NCI-H2107 treated with DMSO at 0.1 percent for 48 hours (cell line): ENCODE measurements around the gene TSPAN9.

Experiments
- DNase-seq: peaks from one replicate; lab custom pipeline; 2025; ENCODE audit not compliant: unreplicated experiment; lab: John Stamatoyannopoulos, UW

TSPAN9 gene

DNA sequence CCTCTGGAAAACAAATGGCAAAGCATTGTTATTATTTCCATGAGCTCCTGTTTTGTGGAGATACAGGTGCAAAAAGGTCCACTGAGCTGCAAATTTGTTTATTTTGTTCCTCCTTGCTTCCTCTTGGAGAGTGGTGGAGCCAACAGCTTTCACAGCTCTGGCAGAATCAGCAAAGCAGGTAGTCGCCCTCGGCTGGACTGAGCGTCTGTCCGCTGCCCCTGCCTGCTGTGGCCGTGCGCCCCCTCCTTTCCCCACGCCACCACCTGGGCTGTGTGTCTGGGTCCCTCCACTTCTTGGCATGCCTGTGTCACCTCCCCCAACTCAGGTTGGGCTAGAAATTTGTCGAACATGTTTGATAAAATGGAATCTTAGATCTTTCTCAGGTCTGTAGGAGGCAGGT, 188.2 kb downstream of the TSPAN9 start:
- no peak for DNase-seq

DNA sequence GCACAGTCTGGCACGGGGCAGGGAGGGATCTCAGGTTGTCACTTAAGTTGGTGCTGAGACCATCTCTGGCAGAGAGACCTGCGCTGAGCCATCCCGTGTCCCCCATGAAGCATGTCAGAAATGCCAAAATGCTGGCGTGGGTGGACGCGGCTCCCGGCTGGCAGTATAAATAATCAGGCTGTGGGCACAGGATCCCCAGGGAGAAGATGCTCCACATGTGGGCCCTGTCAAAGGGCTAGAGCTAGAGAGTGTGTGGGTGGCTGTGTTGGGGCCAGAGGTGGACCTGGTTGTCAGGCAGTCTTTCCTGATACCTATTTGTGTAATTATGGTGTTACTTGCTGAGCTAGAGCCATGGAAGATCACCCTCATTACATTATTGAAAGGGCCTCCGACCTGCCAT, 189.5 kb downstream of the TSPAN9 start:
- no peak for DNase-seq

DNA sequence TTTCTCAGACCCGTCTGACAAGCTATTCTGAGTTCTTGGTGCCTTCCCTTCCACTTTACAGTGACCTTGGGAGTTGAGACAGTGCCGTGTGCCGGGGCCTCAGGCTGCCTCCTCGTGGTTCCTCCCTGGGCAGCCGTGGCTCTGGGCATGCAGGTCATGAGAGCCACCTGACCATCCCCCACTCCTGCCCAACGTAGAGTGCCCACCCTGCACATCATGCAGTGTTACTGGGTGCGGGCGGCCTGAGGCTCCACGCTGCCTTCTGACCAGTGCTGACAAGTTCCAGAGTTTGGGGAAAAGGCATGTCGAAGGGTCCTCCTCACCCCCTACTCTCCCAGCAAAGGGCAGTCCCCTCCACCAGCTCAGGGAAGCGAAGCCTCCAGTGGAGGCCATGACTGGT, 190.5 kb downstream of the TSPAN9 start:
- no peak for DNase-seq

DNA sequence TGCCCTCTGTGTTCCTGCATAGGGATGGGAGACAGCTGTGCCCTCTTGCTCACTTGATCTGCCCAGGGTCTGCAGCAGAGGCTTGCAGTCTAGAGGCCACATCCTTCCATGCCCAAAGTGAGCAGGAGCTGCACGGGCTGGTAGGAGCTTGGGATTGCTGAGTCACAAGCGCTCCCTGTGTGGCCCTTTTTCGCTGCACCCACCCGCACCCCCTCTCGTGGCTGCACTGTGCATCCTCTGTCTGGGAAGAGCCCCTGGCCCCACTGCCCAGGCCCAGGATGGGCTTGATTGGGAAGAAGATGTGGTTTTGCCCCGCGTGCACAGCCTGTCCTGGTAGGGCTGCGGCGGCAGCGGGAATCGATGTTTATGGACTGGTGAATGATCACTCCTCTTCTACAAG, 192.4 kb downstream of the TSPAN9 start:
- no peak for DNase-seq

DNA sequence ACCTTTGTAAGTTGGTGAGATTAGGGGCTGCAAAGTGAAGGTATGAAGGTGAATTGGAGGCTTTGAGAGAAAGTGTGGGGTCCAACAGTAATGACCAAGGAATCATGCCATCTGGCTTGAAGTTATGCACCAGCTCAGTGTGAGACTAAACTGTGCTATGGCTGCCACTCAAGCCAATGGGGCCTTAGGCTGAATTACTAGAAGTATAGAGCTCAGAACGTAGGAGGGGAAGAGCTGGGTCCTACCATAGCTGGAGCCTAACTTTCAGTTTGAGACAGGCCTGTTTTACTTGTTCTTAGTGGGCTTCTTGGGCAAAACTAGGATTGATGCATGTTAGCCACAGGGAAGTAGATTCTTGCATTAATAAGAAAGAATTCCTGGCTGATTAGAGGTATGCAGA, 194.0 kb downstream of the TSPAN9 start:
- DNase-seq, result no peak

DNA sequence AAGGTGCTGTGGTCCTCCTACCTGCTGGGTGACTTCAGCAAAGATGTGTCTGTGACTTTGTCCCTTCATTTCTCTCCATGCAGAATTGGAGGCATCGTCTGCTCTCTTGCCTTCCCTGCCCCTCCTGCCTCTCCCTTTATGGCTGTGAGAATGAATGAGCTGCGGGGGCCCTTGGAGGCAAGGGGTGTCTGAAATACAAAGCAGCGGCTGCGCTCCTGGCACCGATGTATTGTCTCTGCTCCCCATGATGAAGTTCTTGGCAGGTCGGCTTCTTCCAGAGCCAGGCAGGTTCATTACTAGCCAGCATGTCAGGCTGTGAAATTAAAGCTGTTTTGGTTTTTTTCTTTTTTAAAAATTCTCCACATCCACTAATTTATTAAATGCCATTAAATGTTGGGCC, 194.5 kb downstream of the TSPAN9 start:
- DNase-seq, result no peak

DNA sequence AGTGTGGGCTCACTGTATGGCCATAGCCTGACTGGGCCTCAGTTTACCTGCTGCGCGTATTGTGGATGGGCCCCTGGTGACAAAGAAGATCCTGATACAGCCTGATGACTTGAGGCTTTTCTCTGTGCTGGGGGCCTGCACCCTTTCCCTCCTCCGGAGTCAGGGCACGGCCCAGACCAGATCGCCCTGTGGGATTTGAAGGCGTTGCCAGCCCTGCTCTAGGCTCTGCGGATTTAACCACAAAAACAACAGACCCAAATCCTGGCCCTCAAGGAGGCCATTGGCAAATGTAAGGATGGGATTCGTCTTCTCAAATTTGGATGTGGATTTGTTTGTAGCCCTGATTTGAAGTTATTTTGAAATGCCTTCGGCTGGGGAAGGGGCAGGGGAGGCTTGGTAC, 195.8 kb downstream of the TSPAN9 start:
- no peak for DNase-seq

DNA sequence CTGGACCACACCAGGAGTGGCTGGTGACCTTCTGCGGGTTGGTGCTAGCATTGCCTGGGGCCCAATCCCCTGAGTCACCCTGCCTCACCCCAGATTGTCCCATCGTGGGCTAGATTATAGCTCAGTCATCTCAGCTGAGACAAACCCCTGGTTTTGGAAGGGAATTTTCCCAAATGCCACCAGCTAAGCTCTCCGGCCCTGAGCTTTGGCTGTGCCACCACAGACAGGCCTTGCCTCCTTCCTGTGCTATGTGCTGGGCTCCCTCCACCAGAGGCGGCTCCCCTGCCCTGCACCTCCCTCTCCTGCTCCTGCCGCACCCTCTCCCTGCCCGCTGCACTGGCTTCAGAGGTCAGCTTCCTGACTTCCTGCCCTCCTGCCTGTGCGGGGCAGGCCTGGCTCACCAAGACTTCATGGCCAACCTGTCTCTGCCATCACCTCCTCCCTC, 196.3 kb downstream of the TSPAN9 start:
- DNase-seq, result no peak

DNA sequence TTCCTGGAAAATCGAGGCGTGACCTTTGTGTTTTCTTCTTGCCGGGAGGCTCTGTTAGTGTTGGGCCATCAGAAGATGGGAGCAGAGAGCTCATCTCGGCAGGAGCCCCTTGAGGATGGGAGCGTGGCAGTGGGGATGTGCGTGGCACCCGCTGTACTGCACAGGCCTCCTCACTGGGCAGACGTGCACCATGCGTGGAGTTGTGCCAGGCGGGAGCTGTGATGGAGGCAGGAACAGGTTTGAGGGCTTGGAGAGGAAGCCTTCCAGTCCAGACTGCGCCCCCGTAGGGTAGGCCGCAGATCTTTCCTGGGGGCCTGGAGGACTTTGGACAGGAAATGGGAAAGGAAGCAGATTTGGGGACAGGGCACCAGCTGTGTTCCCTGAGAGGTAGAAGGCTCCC, 197.5 kb downstream of the TSPAN9 start:
- DNase-seq, result no peak

DNA sequence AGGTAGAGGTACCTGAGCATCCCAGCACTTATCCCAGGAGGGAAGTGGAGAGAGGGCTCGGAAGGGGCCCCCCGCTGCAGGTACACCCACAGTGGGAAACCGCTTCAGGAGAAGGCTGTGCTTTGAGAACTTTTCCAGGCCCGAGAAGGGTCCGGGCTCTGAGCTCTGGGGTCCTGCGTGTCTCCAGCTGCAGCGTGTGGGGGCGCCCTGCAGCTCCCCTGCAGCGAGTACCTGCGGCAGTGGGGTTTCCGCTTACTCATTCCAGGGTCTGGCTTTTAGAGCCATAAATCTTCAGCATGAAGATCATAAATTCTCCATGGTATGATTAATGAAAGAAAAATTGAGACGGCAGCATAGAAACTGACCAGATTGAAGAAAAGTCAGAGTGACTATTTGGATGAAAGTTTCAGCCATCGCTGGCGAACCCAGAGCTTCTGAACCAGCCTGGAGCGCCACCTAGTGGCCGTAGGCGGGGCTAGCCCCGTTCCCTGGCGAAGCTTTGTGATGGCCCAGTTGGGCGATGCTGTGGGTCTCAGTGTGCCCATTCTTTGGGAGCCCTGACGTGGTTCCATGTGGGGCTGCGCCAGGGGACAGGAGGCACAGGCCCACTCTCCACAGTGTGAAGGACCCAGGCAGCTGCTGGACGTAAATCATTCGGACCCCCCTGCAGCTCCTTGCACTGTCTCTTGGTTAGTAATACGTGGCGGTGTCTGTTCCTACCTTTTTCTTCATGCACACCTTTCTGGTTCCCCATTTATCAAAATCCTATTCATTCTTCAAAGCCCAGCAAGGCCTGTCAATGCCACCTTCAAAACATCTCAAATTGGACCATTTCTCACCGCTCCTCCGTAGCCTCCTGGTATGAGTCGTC, 198.2 kb downstream of the TSPAN9 start:
- DNase-seq, result peak; percentile 31

DNA sequence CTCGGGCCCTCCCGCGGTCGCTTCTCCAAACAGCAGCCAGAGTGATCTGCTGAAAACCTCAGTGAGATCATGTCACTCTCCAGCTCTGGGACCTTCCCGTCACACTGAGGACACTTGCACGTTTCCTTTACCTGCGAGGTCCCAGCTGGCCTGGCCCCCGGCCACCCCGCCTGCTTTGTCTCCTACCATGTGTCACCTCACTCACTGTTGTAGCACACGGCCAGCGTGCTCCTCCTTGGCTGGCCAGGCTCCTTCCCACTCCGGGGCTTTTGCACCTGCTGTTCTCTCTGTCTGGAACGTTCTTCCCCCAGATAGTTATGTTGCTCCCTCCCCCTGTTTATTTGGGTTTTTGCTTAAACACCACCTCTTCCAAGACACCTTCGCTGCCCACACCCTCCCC, 199.0 kb downstream of the TSPAN9 start:
- no peak for DNase-seq

DNA sequence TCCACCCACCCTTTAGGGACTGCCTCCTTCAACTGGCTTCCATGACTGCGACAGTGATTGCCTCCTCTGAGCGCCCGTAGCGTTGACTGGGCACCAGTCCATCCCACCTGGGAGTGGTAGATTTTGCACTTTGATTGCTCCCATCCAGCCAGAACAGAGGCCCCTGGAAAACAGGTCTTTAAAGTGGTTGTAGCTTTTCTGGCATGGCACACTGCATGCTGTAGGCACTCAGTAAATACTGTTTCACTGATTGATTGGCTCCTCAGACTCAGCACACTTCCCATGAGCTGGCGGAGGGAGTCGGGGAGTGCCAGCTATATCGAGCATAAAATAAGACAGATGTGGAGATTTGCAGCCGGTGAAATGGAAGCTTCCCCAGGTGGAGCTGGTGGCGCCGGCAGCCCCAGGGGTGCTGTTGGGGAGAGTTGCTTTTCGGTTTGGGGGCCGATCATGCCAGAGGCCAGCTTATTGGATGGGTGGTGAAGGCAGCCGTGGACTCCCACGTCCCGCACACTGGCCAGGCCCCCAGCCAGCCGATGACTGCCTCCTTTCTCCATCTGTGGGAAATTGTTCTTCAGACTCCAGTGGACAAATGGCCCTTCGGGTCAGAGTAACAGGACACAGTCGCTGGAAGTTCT, 200.2 kb downstream of the TSPAN9 start:
- DNase-seq, result no peak

DNA sequence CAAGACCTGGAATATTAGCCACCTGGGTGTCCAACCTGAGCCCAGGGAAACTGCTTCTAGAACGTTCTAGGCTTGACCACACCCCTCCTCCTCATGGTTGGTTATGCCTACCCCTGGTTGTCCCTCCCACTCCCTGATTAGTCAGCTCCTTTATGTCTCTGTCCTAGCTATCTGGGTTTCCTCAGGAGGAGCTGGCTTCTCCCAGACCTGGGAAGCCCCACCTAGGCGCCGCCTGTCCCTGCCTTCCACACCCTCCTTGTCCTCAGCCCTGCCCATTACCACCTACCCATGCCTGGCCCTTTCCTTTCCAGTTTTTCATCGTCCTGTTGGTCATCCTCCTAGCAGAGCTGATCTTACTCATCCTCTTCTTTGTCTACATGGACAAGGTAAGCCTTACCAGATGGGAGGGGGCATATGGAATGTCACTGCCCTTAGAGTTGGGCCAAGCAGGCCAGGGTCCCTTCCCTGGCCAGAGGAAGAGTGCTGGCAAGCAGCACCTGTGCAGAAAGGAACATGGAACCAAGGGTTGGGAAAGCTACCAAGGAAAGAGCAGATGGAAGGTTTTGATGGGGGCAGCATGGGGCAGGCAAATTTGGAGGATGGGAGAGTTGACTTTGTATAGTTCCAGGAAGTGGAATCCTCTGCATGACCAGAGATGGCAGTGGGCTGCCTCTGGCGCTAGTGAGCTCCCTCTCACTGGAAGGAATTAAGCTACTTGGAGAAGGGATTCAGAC, 201.7 kb downstream of the TSPAN9 start:
- DNase-seq, result no peak

DNA sequence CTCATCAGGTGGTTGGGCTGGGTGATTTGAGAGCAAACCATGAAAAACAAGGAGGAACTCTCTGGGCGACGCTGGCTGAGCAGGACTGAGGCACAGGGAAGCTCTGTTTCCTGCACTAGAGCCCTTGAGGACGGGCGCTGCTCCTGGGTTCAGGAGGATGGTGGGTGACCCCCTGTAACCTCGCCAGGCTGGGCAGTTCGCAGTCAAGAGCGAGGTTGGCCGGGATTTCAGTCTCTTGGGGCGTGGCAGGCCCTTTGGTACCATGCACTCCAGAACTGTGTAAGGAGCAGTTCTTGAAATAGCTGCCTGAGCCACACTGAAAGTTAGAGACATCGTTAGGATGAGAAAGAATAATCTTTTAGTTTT, 202.2 kb downstream of the TSPAN9 start:
- DNase-seq, result no peak

DNA sequence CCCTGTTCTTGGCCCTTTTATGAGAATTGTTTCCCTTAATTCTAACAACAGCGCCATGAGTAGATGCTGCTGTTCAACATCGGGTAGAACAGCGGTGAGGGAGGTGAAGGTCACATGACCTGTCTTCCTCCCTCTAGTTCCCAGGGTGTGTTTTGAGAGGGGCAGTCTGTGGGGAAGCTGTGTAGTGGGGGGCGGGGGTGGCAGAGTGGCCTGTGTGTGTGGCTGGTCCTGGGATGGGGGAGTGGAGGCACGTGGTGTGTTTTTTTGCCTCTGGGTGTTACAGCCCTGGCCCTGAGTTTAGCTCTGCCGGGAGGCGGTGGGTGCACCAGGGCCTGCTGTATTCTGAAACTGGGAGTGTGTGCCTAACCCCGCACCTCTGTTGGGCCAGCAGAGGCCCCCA, 202.7 kb downstream of the TSPAN9 start:
- no peak for DNase-seq

DNA sequence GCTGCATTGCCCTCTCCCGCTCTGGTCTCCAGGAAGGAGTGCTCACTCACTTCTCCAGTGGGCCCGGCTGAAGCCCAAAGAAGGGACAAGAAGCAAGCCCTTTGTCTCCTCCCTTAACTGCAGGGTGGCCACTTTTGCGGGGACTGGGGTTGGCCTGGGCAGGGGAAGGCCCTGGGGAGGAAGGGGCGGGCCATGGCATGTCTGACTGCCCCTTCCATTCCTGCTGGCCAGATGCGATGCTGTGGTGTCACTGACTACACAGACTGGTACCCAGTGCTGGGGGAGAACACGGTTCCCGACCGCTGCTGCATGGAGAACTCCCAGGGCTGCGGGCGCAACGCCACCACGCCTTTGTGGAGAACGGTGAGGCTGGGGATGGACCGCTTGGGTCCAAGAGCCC, 203.8 kb downstream of the TSPAN9 start:
- DNase-seq, result no peak

DNA sequence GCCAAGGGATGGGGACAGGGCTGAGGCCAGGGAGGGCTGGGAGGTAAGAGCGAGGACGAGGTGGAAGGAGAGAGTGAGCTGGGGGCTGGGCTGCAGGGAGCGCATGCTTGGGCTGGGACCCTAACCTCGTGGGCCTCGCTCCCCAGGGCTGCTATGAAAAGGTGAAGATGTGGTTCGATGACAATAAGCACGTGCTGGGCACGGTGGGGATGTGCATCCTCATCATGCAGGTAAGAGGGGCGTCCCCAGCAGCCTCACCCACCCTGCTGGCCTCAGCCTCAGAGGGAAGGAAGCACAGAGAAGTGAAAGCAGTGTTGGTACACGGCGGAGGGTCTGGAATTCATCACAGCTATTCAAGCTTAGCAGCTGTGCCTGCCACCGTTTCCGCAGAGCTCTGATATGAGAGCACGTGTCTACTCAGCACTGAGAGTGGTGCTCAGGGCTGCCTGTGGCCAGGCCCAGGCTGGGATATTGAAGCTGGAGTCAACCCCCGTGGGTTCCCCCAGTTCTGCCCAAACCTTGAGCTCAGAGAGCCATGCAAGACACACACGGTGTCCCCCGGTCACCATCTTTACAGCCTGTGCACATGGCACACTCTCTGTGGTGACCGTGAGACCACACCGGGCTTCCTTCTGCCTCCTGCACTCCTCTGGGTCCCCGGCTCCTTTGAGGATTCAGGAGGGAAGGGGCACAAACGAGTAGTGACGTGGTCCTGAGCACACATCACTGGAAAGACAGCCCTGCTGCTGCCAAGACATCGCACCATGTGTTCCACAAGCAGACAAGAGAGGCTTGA, 204.6 kb downstream of the TSPAN9 start:
- DNase-seq, result no peak

DNA sequence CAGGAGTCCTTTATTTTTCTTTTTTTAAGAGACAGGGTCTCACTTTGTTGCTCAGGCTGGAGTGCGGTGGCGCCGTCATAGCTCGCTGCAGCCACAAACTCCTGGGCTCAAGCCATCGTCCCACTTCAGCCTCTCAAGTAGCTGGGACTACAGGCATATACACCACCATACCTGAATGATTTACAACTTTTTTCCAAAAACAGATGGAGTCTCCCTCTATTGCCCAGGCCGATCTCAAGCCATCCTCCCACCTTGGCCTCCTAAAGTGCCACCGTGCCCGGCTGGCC, 205.1 kb downstream of the TSPAN9 start:
- DNase-seq, result no peak

DNA sequence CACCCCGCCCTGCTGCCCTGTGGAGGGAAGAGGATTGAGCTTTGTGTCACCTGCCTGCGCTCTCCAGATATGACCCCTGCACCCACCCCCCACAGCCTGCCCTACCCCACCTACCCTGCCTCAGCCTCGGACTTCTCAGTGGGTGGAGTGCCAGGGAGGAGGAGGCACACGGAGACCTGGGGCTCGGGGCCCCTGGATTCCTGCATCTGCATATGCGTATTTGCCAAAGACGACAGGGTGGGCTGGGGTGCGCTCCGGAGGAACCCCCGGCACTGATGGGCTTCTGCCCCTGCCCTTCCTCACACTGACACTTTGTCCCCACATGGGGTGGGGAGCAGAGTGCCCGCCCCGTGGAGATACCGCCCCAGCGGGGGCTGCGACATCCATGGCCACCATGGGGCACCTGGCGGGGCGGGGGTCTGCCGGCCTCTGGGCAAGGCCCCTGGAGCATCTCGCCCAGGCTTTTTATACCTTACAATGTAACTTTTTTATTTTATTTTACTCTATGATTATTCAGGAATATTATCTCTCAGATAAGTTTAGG, 206.0 kb downstream of the TSPAN9 start:
- DNase-seq, result no peak

DNA sequence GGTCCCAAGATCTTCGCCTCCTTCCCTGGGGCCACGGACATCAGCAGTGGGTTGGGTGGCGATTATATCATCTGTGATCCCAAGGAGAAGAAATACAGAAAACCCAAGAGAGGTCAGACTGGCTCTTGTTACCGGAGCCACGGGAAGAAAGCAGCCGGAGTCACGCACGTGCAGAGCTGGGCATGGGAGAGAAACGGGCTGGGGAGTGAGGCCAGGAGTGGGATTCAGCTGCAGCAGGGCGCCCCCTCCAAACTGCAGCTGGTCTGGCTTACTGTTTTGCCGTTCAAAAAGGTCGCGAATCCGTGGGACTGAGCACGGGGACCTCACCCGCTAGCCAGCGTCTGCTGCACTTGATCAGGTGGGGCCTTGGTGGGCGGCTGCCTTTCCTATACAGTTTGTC, 207.2 kb downstream of the TSPAN9 start:
- no peak for DNase-seq

DNA sequence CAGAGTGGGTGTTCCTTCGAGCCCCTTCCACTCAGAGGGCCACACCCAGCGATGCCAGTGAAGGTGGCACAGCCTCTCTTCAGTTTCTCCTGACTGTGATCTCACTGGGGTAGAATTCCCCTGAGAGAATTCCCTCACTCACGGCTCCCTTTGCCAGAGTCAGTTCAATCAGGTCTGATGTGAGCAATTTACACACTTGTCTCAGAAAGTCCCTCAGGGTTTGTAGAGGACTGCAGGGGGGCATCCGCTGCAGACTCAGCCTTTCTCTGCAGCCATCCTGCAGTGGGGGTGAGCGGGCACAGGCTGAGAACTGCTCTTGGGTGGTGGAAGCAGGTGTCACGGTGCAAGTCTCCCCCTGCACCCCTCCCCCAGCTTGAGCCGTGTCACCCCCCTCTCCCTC, 208.4 kb downstream of the TSPAN9 start:
- peak; percentile 46 for DNase-seq
